Neural cell (in vitro differentiated cells): ENCODE data around the gene SLC6A3.

Experiments used
- CTCF ChIP-seq: fragments of 450-650 bp; IDR thresholded peaks from 2 replicates; pipeline ENCODE4 v1.5.1; 2014; ENCODE audit warnings: antibody characterized with exemption, mild to moderate bottlenecking, moderate library complexity; ENCODE audit not compliant: poor library complexity, severe bottlenecking
- EZH2 ChIP-seq: fragments of 200-600, 300-800 bp; shearing (Covaris generic), sonication (generic); IDR thresholded peaks from 2 replicates; pipeline ENCODE4 v1.6.1; 2014; ENCODE audit warnings: antibody characterized with exemption, low read length, borderline replicate concordance, mild to moderate bottlenecking; ENCODE audit not compliant: insufficient read depth, poor library complexity, severe bottlenecking
- MXI1 ChIP-seq: fragments of 450-650 bp; conservative IDR thresholded peaks from 2 replicates; pipeline ENCODE4 v1.6.1; 2014; ENCODE audit warnings: antibody characterized with exemption, mild to moderate bottlenecking; ENCODE audit not compliant: poor library complexity, severe bottlenecking
- POLR2AphosphoS5 ChIP-seq: IDR thresholded peaks from 2 replicates; pipeline ENCODE4 v1.6.1; 2012
- RAD21 ChIP-seq: fragments of 450-650 bp; conservative IDR thresholded peaks from 2 replicates; pipeline ENCODE4 v1.6.1; 2014; ENCODE audit warnings: antibody characterized with exemption, mild to moderate bottlenecking, moderate library complexity
- REST ChIP-seq: IDR thresholded peaks from 2 replicates; pipeline ENCODE4 v1.6.1; 2012; ENCODE audit warnings: borderline replicate concordance
- TAF1 ChIP-seq: IDR thresholded peaks from 2 replicates; pipeline ENCODE4 v1.6.1; 2012; ENCODE audit warnings: low read depth

- TF ChIP-seq CTCF (no peak), REST (no peak), POLR2AphosphoS5 (no peak), EZH2 (no peak), TAF1 (no peak), MXI1 (no peak), RAD21 (no peak)
Observed at GRCh38 chr5:1360861-1361260, 84.4 kb downstream of the SLC6A3 start.
